ENCODE measurements around the gene PRKCH. TPM values are rescaled to one million over a fixed set of nuclear protein-coding genes. Genes with fewer than 3 reads are reported as not detected.

Gene PRKCH
- total RNA-seq, 1 experiment from 2014 or later: 5.2 TPM

- Histone ChIP-seq H3K9ac (ENCODE audit: extremely low read depth, insufficient read length, low read length) (no peak overlapping the region), H3K14ac (ENCODE audit: insufficient read depth, low read length) (no peak overlapping the region), H3K23ac (ENCODE audit: insufficient read length, low read depth, low read length) (no peak overlapping the region), H3K4me2 (ENCODE audit: insufficient read depth, insufficient read length, low read length) (no peak overlapping the region), H3K27me3 (ENCODE audit: insufficient read depth, low read length) (no peaks in the 10 kb centered on the region), H3K79me1 (ENCODE audit: insufficient read depth, low read depth, low read length, poor library complexity, severe bottlenecking) (no peaks in the 10 kb centered on the region), H2AK5ac (ENCODE audit: insufficient read length, low read length) (no peak overlapping the region), H3K23me2 (ENCODE audit: insufficient read length, low read depth, low read length, poor library complexity, severe bottlenecking) (no peaks in the 10 kb centered on the region), H3T11ph (ENCODE audit: low read length) (no peak overlapping the region), H2BK12ac (ENCODE audit: insufficient read length, low read depth, low read length) (no peak overlapping the region), H3K4ac (ENCODE audit: low read depth, low read length) (no peak overlapping the region), H2BK15ac (ENCODE audit: low read depth, low read length) (no peak overlapping the region), H4K20me1 (ENCODE audit: control insufficient read depth, insufficient read depth, insufficient read length) (no peaks in the 10 kb centered on the region), H4K8ac (replicated peaks; ENCODE audit: insufficient read length, low read depth, low read length) (no peak overlapping the region), H3K79me2 (ENCODE audit: insufficient read depth, low read length) (no peaks in the 10 kb centered on the region; the same call in 1 of the 2 replicates), H3K18ac (ENCODE audit: insufficient read length, low read depth, low read length) (no peak overlapping the region), H4K91ac (ENCODE audit: insufficient read length, low read depth, low read length) (no peak overlapping the region), H4K5ac (ENCODE audit: insufficient read length, low read depth, low read length) (no peak overlapping the region), H2BK120ac (ENCODE audit: low read depth, low read length, poor library complexity, severe bottlenecking) (no peak overlapping the region), H3K9me3 (ENCODE audit: control insufficient read depth, low read depth, low read length) (no peaks in the 10 kb centered on the region), H2AFZ (ENCODE audit: low read length) (no peak overlapping the region), H2BK20ac (ENCODE audit: low read depth, low read length, poor library complexity, severe bottlenecking) (no peak overlapping the region), H2BK5ac (ENCODE audit: insufficient read length, low read length) (no peak overlapping the region), H3K56ac (ENCODE audit: insufficient read length, low read depth, low read length) (no peak overlapping the region), H3K4me1 (ENCODE audit: insufficient read depth, low read length) (no peaks in the 10 kb centered on the region; the same call in 1 of the 2 replicates), H3K27ac (ENCODE audit: insufficient read length, low read depth, low read length) (no peak overlapping the region)
- TF ChIP-seq CTCF (conservative IDR thresholded peaks at IDR 0.05): no peak
- Mint-ChIP-seq H3K9me3 (peaks cover 12 to 15% of the 10 kb centered on the region in 2 experiments; a peak in 4 of 5 replicates), H3K27me3 (ENCODE audit: low read depth) (no peaks in the 10 kb centered on the region; the same call in 1 of the 2 replicates), H3K27ac (no peak overlapping the region), H3K4me3 (no peak overlapping the region), H3K36me3 (ENCODE audit: insufficient read depth in 1 of 3, low read depth in 3 of 3) (peaks cover 5 to 19% (median 9%) of the 10 kb centered on the region in 3 experiments; a peak in 6 of 7 replicates), H3K4me1 (peaks cover 25 to 26% of the 10 kb centered on the region in 2 experiments)
- WGBS (ENCODE audit: extremely low coverage, insufficient read length, low lambda C conversion rate): no CpG with 5 or more reads among the region's 2 CpGs
- DNase-seq: no peak
These were observed 108.8 kb downstream of the PRKCH start for GRCh38 chr14:61430066-61430757.
